HFFc6 (cell line): ENCODE data around the gene ALAS1. TPM values are rescaled to one million over a fixed set of nuclear protein-coding genes. Genes with fewer than 3 reads are reported as not detected.

ENCODE experiments used
- DNase-seq: peaks from one replicate; pipeline ENCODE4 v3.0.0-alpha.2; 2018
- H3K27ac Mint-ChIP-seq: 2 replicates; pipeline ENCODE4 v1.8.0; 2020; ENCODE audit warnings: mild to moderate bottlenecking, mixed read lengths
- H3K27me3 Mint-ChIP-seq: 2 replicates; pipeline ENCODE4 v1.8.0; 2021; ENCODE audit warnings: mild to moderate bottlenecking, moderate library complexity, mixed read lengths; ENCODE audit not compliant: insufficient read depth
- H3K36me3 Mint-ChIP-seq: 2 replicates; pipeline ENCODE4 v1.8.0; 2021; ENCODE audit warnings: low read depth, mixed read lengths
- H3K4me1 Mint-ChIP-seq: 2 replicates; pipeline ENCODE4 v1.8.0; 2020; ENCODE audit warnings: low read depth, mixed read lengths
- H3K4me3 Mint-ChIP-seq: 2 replicates; pipeline ENCODE4 v1.8.0; 2020; ENCODE audit warnings: mild to moderate bottlenecking, moderate library complexity, mixed read lengths
- H3K9me3 Mint-ChIP-seq: 2 replicates; pipeline ENCODE4 v1.8.0; 2020; ENCODE audit warnings: mild to moderate bottlenecking, mixed read lengths
- total RNA-seq, 6 experiments: library from RNA; stranded (reverse); fragmentation: NEBNext Ultra II Directional; extraction: Animal tissue kit (Norgen Biotek cat#: 25700); gene quantifications; 2 replicates in 1 of 6; 3 replicates in 5 of 6; pipeline ENCODE4 v1.2.3, GENCODE V29; 2021
- TF ChIP-seq, protein P1 (sequence below): fragments of 200-600 bp; sonication (generic); IDR thresholded peaks from 2 replicates; pipeline ENCODE4 v1.5.0; 2021; ENCODE audit warnings: antibody characterized with exemption, mild to moderate bottlenecking

The ALAS1 gene
- total RNA-seq, 6 experiments from 2014 or later: 31.5 to 39.1 (median 35.1) TPM

DNA sequence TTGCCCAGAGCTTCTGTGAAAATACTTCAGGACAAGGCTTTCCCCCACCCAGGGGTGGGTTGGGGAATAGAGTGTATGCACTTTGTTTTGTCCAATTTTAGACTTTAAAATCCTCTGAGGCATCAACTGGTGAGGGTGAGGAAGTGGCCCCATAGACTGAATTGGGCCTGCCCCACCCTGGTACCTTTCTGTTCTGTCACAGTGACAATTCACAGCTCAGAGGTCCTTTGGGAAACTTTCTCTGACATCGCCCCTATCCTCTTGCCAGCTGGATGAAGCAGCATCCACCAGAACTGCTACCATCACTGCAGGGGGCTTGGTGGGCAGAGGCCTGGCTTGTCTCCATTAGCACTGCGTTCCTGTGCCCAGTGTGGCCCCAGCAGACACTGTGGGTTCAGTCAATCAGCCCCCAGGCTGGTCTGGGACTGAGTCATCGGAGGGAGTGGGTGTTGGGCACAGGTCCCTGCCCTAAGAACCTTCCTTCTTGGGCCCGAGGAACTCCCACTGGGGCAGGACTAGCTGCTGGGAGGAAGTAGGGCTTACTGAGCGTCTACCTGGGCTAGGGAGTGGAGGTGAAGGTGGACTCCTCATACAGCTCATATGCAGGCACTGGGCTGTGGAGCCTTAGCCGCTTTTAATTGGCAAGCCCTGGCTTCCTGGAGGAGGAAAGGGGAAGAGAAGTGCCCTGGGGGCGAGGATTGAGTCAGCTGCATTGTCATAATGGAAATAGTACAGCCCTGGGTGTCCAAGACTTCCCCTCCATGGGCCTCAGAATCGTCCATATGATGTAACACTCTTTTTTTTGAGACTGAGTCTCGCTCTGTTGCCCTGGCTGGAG, 46.0 kb downstream of the ALAS1 start:
- Mint-ChIP-seq H3K4me1 (peaks cover 55% of the 10 kb centered on the region), H3K27ac (peak overlapping the region; percentile 72), H3K4me3 (peak overlapping the region; percentile 81), H3K27me3 (peaks cover 3% of the 10 kb centered on the region), H3K9me3 (no peaks in the 10 kb centered on the region), H3K36me3 (peaks cover 12% of the 10 kb centered on the region; the same call in 1 of the 2 replicates)
- TF ChIP-seq, protein P1, sequence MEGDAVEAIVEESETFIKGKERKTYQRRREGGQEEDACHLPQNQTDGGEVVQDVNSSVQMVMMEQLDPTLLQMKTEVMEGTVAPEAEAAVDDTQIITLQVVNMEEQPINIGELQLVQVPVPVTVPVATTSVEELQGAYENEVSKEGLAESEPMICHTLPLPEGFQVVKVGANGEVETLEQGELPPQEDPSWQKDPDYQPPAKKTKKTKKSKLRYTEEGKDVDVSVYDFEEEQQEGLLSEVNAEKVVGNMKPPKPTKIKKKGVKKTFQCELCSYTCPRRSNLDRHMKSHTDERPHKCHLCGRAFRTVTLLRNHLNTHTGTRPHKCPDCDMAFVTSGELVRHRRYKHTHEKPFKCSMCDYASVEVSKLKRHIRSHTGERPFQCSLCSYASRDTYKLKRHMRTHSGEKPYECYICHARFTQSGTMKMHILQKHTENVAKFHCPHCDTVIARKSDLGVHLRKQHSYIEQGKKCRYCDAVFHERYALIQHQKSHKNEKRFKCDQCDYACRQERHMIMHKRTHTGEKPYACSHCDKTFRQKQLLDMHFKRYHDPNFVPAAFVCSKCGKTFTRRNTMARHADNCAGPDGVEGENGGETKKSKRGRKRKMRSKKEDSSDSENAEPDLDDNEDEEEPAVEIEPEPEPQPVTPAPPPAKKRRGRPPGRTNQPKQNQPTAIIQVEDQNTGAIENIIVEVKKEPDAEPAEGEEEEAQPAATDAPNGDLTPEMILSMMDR: no peak
- DNase-seq: peak; percentile 58

DNA sequence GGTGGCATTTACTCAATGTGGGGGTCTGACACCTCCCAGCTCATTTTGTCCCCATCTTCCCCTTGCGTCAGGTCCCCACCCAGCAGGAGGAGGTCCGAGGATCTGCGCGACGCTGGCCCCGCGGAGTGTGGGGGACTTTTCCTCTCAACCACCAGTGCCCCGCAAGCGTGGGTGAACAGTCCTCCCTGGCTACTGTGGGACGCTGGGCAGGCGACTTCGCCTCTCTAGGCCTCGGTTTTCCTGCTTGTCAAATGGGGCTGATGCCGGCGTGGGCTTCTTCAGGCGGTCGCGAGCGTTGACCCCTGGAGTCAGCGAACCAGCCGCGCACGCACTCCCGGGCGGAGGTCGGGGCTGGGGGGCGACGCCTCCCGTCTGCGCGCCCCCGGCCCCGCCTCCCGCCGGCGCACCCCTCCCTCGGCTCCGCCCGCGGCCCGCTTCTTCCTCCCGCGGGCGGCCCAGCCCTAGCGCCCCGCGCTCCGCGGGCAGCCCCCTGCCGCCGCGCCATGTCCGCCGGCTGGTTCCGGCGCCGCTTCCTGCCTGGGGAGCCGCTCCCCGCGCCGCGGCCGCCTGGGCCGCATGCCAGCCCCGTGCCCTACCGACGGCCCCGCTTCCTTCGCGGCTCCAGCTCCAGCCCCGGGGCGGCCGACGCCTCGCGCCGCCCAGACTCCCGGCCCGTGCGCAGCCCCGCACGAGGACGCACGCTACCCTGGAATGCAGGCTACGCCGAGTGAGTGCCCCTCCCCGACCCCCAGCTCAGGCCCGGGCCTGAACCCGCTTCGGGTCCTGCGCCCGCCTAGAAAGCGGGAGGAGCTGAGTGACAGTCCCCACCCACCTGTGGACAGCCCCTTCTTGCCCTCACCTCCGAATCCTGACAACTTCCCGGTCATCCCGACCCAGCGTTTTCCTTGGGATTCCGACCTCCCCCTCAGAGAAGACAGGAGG, 47.6 kb downstream of the ALAS1 start, which contains the start of gene PPM1M:
TSS of gene PPM1M (plus strand) at position 438 of the 942 bp plus-strand sequence. CDS start at position 504, 66 bp downstream.
- H3K27ac Mint-ChIP-seq: peak within 1 kb of the TSS; percentile 74
- H3K27me3 Mint-ChIP-seq: peaks cover 6% of the 10 kb centered on the region
- peaks cover 15% of the 10 kb centered on the region for H3K36me3 Mint-ChIP-seq
- H3K4me3 Mint-ChIP-seq: peak within 1 kb of the TSS; percentile 85
- TF ChIP-seq, protein P1: no peak
- H3K9me3 Mint-ChIP-seq: no peaks in the 10 kb centered on the region
- peaks cover 41% of the 10 kb centered on the region for H3K4me1 Mint-ChIP-seq
- peak; percentile 29 for DNase-seq

- peak overlapping the region; percentile 74 for H3K27ac Mint-ChIP-seq
- peaks cover 6% of the 10 kb centered on the region for H3K27me3 Mint-ChIP-seq
- no peak for DNase-seq
These were observed 48.3 kb downstream of the ALAS1 start for GRCh38 chr3:52246264-52246620.

DNA sequence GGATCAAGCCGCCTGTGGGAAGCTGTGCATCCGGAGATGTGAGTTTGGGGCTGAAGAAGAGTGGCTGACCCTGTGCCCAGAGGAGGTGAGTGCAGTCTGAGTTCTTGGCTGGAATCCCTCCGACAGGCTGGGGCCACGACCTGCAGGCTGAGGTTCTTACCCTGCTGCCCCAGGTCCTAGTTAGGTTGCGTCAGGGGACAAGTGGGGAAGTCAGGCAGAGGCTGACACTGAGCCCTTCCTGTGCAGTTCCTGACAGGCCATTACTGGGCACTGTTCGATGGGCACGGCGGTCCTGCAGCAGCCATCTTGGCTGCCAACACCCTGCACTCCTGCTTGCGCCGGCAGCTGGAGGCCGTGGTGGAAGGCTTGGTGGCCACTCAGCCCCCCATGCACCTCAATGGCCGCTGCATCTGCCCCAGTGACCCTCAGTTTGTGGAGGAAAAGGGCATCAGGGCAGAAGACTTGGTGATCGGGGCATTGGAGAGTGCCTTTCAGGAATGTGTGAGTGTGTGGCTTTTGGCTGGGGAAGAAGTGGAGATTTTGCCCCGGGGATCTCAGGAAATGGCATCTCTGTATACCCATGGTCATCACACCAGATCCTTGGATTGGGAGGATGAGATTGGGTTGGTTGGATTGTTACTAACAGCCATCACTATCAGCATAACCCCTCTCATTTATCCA, 48.9 kb downstream of the ALAS1 start:
- H3K27ac Mint-ChIP-seq: peak overlapping the region; percentile 74
- H3K4me3 Mint-ChIP-seq: peak overlapping the region; percentile 85
- TF ChIP-seq, protein P1: no peak
- H3K27me3 Mint-ChIP-seq: peaks cover 6% of the 10 kb centered on the region
- peaks cover 35% of the 10 kb centered on the region for H3K4me1 Mint-ChIP-seq
- no peak for DNase-seq
- peaks cover 10% of the 10 kb centered on the region; the same call in 1 of the 2 replicates for H3K36me3 Mint-ChIP-seq
- H3K9me3 Mint-ChIP-seq: no peaks in the 10 kb centered on the region

More at GRCh38 chr3:52246264-52246620, 48.3 kb downstream of the ALAS1 start:
- H3K4me3 Mint-ChIP-seq: peak overlapping the region; percentile 85
- no peaks in the 10 kb centered on the region for H3K9me3 Mint-ChIP-seq
- TF ChIP-seq, protein P1: no peak
- H3K36me3 Mint-ChIP-seq: peaks cover 10% of the 10 kb centered on the region; the same call in 1 of the 2 replicates
- H3K4me1 Mint-ChIP-seq: peaks cover 35% of the 10 kb centered on the region
